Measurements from ENCODE around the gene GPR143.

GPR143 gene

DNA sequence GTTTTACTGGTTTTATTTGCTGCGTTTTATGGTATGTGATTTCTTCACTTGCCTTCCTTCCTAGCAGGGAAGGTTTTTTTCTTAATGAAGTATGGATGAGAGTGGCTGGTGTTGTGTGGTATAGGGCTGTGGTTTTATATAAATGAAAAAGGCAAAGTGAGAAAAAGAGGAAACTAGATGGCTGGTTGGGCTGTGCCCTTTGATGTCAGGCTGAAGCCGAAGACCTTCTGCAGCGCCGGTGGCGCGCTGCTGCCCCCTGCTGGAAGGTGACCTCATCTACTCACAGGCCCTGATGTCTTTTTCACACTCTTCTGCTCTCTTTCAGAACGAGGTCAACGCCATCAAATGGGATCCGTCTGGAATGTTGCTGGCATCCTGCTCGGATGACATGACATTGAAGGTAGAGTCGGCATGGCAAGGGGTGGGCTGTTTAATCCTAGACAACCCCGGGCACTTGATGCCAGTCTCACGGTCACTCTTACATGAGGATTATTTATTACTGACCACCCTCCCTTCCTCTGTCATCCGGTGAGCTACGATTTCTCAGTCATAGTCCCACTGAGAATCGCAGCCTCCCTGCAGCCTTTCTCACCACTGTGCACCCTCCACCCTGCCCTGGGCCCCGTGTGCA lies 56.6 kb downstream of the GPR143 start:
- DNase-seq (ENCODE audit: low read depth in 2 of 2, low spot score in 1 of 2), result peak; percentile 41 to 54

DNA sequence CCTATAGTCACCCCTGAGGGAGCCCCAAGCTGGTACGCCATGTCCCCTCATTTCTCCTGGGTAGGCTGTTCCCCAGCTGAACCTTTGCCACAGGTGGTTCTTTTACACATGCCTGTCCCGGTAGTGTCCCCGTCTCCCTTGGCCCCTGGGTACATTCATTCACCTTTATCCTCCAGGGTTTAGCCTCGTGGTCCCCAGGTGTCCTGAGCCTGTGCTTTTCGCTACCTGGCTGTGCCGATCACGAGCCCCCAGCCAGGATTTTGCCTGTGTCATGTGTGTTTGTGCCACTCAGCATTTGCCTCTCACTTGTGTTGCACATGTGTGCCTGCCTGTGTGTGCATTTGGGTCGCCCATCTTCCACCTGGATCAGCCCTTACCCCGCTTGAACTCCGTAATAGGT lies 57.6 kb downstream of the GPR143 start:
- no peak for DNase-seq (ENCODE audit: low read depth in 2 of 2, low spot score in 1 of 2)

DNA sequence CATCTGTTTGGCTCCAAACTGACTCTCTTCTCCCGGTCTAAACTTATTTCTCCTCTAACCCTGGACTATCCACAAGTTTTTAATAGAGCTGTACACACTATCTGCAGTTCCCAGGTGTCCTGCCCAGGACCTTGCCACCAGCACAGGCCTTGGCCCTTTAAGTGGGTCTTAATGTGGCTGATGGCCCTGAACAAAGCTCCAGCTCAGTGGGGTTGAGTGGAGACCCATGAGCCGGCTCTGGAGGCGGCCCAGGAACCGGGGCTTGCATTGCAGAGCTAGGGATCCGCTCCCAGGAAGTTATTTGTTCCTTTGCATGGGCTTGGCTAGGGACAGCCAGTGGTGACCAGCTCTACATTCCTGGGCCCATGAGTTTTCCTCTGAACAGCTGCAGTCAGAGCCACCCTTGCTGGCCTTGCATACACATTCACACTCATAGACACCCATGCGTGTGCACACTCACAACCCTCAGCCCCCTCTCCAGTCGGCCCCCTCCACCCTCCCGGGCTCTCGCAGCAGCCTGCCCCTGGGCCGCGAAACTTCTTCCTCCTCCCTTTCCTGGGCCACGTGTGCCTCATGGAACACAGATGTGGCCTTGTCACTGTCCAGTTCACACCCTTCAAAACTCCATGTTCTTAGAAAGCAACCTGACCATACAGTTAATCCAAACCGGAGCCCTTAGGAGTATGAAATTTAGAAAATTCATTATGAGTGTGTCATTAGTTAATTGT lies 58.2 kb downstream of the GPR143 start:
- DNase-seq (ENCODE audit: low read depth in 2 of 2, low spot score in 1 of 2), result no peak

DNA sequence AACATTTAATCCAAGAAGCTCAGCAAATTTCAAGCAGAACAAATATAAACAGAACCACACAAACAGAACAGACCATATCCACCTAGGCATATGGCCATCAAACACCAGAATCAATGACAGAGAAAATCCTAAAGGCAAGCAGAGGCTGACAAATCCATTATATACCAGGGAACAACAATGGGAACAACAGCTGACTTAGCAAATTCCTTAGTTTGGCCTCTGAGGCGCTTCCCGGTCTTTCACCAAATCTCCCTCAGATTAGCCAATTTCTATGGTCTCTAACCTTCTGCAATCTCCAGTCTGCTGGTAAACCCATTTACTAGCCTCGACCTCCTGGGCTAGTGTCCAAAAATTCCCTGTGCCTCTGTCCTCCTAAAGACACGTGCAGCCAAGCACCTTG lies 59.2 kb downstream of the GPR143 start:
- no peak for DNase-seq (ENCODE audit: low read depth in 2 of 2, low spot score in 1 of 2)

DNA sequence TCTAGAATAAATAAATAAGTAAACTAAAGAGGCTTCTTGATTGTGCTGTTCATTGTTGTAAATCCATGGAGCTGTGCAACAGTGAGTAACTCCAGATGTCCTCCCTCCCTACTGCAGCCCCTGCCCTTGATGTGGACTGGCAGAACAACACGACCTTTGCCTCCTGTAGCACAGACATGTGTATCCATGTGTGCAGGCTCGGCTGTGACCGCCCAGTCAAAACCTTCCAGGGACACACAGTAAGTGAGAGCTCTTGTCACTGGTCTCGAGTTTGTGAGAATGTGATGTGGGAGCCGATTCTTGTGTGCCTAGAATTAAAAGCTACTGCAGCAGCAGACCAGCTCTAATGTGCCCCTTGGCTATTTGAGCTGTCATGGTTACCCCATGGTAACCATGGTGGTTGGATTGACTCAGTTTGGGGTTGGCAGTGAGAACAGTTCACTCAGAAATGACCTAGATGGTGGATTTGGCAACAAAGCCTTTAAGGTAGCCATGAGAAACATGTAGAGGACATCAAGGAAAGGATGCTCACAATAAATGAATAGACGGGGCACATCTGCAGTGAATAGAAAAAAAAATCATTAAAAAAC lies 60.7 kb downstream of the GPR143 start:
- DNase-seq (ENCODE audit: low read depth in 2 of 2, low spot score in 1 of 2), result no peak

DNA sequence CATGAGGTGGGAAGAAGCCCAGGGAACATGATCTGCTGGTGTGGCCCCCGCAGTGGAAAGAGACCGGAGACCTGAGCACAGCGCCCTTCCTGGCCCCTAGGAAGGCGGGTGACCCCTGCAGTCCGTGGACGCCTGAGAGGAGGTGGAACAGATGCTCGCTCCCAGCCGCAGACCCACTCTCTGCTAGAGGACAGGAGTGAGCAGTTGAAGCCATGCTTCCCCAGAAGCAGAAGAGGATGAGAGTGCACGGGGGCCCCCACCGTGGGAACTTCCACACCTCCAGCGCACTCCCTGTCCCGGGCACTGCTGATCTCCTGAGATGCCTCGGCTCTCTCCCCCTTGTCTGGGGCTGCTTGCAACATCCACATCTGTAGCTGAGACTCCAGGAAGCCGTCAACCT lies 62.2 kb downstream of the GPR143 start:
- DNase-seq (ENCODE audit: low read depth in 2 of 2, low spot score in 1 of 2), result no peak

DNA sequence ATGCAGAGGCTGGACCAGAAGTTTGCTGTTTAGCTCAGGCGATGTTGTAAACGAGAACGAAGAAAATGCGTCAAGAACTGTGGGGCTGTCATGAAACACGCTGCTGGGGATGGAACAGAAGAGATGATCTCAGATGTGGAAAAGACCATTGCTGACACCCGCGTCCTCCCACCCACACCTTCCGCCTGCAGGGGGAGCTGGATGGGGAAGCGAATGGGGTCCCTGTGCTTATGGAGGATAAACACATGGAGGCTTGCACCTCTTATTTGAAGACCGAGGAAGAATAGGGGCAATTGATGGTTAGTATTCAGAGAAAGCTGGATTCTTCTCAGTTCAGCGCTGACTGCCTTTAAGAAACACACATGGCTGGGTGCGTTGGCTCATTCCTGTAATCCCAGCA lies 63.9 kb downstream of the GPR143 start:
- DNase-seq (ENCODE audit: low read depth in 2 of 2, low spot score in 1 of 2), result no peak

DNA sequence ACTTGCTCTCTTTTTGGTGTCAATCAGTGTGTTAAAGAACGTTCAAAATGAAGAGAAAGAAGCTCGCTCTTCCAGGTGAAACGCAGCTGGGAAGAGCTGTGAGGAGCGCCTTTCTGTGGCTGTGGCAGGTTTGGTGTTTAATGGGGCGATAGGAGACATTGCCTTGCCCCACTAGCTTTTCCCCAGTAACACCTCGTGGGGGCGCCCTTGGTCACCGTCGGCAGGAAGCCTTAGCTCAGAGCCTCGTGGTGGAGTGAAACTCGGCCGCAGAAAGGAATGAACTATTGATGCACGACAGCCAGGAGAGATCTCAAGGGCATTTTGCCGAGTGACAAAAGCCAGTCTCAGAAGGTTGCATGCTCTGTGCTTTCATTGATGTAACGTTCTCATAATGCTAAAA lies 65.1 kb downstream of the GPR143 start:
- no peak for DNase-seq (ENCODE audit: low read depth in 2 of 2, low spot score in 1 of 2)

DNA sequence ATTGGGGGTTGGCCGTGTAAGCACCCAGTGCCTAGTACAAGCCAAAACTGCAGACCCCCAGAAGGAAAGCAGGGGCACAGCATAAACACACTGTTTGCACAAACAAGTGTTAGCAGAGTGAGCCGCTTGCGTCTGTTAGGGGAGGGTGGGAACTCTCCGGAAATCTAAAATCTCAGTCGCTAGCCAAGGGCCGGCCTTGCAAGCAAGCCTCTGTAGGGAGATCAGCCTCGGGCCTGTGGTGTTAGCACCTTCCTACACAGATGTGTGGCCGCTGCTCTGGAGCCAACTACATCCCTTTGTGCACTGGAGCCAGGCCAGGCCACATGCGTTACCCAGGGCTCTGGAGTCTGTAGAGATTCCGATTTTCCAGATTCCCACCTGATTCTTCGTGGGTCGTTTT lies 67.1 kb downstream of the GPR143 start:
- no peak for DNase-seq (ENCODE audit: low read depth in 2 of 2, low spot score in 1 of 2)

DNA sequence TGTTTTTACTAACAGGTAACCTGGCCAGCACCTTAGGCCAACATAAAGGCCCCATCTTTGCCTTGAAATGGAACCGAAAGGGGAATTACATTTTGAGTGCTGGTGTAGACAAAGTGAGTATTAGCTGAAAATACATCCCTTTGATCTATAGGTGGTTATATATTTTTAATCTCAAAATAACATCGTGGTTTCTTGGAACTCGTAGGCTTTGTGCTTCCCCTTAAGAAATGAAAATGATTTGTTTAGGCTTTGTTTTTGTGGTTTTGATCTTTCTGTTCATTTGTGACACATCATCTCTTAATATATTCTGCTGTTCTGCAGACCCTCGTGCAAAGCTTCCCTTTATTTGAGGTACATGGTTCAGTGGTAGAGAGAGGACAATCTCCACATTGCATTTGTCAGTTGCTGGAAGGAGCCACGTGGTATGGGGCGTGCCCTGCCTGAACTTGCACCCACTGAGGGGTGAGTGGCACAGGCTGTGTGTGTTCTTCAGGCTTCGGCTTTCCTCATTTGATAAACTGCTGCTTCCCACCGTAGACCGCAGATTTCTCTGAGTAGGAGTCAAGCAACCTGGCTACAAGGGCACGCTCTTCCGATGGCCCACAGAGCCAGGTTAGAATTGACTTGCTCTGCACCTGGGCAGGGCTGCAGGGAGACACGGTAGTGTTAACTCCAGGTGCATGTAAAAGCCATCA lies 72.2 kb downstream of the GPR143 start:
- no peak for DNase-seq (ENCODE audit: low read depth in 2 of 2, low spot score in 1 of 2)

DNA sequence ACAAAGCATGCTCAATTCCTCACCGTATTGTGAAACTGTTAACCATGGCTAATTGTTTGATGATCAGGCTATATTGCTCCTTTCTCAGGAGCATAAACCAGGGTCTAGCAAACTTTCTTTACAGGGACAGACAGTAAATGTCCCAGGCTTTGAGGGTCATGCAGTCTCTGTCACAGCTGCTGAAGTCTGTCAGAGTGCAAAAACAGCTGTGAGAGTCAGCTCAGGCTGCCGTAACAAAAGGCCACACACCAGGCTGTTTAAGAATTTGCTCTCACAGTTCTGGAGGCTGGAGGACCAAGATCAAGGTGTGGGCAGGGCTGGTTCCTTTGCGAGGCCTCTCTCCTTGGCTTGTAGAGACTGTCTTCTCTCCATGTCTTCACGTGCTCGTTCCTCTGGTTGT lies 75.6 kb downstream of the GPR143 start:
- no peak for DNase-seq (ENCODE audit: low read depth in 2 of 2, low spot score in 1 of 2)

DNA sequence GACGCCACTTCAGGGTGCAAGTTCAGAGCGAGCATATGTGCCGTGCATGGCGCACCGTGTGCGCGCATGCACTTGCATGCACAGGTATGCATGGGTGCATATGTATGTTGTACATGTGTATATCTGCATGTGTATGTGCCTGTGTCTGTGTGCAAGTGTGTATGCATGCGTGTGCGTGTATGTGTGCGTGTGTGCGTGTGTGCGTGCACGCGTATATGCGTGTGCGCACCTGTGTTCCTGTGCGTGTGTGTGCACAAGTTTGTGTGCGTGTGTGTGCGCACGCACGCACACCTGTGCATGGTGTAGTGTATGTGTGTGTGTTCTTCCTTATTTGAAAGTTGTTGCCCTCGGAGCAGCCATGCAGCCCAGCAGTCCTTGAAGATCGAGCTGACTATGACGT lies 76.8 kb downstream of the GPR143 start:
- DNase-seq (ENCODE audit: low read depth in 2 of 2, low spot score in 1 of 2), result no peak

DNA sequence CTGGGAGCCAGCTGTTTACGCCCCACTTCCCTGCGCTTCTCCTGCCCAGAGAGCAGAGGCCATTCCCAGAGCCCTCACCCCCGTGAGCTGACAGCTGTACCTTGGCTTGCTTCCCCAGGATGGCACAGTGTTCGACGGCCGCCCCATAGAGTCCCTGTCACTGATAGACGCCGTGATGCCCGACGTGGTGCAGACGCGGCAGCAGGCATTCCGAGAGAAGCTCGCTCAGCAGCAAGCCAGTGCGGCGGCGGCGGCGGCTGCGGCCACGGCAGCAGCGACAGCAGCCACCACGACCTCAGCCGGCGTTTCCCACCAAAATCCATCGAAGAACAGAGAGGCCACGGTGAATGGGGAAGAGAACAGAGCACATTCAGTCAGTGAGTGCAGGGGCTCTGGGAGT lies 77.7 kb downstream of the GPR143 start:
- DNase-seq (ENCODE audit: low read depth in 2 of 2, low spot score in 1 of 2), result no peak

DNA sequence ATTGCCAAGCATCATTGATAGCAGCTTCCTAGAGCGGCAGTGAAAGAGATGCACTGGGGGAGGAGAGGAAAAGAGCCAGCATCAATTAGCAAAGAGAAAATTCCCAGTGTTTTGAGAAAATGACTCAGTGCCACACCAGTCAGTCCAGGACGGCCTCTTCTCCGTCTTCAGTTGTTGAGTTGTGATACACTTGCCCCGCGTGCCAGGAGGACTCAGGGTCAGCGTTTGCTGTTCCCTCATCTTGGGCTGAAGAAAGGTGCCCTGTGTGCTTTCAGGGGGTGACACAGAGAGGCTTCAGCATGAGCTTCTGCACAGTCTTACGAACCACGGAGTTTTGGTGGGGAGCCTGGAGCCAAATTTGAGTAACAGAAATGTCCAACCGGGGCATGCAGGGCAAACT lies 82.3 kb downstream of the GPR143 start:
- DNase-seq (ENCODE audit: low read depth in 2 of 2, low spot score in 1 of 2), result no peak

DNA sequence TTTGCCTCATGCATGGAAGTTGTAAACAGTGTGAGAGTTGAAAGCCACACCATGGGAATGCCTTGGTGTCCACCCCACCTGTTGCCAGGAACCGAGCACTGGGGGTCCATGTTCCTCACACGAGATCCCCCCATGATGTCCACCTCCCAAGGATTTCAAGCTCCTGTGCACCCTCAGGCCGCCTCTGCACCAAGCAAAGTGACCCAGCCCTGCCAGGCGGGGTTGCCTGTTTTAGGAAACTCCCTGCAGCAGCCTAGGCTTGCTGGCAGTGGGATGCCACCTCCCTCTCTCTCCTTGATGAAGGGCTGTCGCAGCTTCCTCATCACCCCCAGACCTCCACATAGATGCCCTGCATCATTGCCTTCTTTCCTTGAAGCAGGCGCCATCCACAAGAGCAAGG lies 82.8 kb downstream of the GPR143 start:
- no peak for DNase-seq (ENCODE audit: low read depth in 2 of 2, low spot score in 1 of 2)

DNA sequence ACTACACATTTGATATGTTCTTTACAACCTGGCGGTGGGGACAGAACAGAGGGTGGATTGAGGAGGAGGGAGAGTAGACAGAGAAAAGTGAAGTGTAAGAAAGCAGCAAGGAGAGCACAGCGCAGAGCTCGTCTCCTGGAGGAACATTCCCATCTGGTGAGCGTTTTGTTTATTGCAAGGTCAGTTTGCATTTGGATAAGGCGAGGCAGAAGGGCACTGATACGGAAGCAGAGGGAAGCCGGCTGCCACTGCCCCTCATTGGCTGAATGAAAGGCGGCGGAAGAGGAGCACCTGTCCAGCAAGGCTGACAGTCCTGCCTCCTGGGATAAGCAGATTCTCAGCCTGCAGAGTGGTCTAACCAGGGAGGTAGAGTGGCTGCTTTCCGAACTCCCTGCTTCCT lies 83.2 kb downstream of the GPR143 start:
- no peak for DNase-seq (ENCODE audit: low read depth in 2 of 2, low spot score in 1 of 2)

DNA sequence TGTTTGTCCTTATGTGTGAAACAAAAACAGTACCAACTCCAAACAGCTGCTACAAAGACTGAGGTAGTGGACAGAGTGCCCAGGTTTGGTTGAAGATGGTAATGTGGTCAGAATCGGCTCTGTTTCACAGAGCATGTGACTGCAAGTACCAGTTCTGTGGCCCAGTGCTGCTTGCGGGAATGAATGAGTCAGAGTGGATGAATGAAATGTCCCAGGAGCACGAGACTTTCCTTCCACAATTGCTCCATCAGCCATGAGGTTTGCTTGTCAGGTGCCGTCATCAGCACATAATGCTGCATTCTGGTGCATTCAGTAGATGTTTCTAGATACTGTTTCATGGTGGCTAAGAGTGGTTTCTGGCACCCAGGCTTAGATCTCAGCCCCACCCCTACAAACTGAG lies 84.2 kb downstream of the GPR143 start:
- no peak for DNase-seq (ENCODE audit: low read depth in 2 of 2, low spot score in 1 of 2)

DNA sequence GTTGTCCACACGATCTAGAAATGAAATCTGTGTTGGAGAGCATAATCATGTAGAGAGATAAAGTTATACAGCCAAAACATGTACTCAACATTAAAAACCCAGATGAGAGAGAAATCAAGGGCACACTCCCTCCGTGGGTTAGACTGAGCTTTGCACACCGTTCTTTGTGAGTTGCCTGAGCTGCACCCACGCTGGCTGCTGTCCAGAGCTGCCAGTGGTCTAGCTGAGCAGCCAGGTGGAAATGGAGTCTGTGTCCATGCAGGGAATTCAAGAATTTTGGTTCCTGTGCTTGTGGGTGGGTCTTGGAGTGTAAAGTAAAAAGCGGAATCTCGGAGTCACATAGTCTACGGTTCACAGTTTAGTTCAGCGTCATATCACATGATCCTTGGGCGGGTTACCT lies 84.6 kb downstream of the GPR143 start:
- DNase-seq (ENCODE audit: low read depth in 2 of 2, low spot score in 1 of 2), result no peak

DNA sequence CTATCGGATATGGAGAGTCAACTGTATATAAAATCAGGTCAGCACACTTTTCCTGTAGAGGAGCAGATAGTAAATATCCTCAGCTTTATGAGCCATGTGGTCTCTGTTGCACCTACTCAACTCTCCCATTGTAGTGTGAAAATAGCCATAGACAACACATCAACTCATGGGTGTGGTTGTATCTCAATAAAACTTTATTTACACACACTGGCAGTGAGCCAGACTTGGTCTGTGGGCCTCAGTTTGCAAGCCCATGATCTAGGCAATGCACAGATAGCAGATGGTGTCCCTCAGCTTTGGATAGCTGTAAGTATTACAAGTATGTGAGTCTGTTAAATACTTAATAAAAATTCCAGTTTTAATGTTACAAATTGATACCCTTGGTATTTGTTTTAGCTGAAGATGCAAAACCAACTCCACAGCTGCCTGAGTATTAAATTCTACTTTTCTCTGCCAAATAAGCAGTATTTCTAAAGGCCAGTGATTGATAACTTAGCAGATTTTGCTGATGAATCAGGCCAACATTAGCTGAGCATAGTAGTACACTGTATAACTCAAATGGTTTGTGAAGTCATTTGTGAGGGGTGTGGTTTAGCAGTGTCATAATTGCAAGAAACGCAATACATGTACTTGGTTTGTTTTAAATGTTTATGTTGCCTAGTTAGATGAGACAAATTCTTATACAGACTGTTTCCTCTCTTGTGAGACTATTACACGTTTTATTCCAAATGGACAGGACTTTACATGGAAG lies 87.3 kb downstream of the GPR143 start:
- DNase-seq (ENCODE audit: low read depth in 2 of 2, low spot score in 1 of 2), result no peak

DNA sequence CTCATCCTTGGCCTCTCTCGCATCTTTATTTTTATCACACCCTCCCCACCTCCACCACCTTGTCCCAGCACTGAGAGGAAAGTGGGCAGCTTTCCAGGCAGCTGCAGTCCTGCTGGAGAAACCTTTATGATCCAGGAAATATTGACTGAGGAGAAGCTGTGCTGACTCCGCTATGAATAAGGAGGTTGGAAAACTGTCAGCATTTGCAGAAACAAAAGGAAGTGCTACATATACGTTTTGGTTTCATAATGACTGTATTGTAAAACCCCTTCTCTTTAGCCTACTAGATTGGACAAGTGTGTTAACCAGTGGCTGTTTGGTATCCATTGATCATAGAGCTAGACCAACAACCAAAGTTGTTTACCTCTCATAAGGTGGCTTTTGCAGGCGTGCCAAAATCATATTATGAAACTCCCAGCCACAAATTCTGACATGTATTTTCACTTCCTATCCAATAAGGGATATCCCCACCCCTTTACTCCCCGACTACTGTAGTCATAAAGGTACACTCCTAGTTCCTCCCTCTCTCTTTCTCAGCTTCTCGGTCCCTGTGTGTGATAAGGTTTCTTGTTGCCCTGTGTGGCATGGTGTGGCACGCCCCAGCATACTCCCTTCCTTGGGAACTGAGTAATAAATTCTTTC lies 88.4 kb downstream of the GPR143 start:
- DNase-seq (ENCODE audit: low read depth in 2 of 2, low spot score in 1 of 2), result no peak

DNA sequence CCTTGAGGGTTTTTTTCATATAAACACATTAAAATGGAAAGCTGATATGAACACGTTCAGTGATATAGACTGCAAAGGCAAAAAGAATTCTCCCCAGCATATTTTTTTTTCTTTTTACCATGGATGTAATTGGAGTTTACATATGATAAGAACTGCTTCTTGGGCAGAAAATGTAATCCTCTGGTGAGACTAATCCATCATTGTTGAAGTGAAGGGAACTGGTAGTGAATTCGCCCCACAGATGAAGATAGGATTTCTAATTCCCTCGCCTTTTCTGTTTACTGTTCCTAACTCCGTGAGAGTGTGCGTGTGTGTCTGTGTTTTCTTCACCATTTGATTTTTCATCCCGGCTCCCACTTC lies 88.9 kb downstream of the GPR143 start:
- no peak for DNase-seq (ENCODE audit: low read depth in 2 of 2, low spot score in 1 of 2)

Measured in stimulated activated CD8-positive, alpha-beta memory T cell treated with anti-CD3 and anti-CD28 coated beads, Interleukin-4, amount 100 ng/mL, for 4 hours (primary cell).